ENCODE results near the gene TMSB10. TPM values are rescaled to one million over a fixed set of nuclear protein-coding genes. Genes with fewer than 3 reads are reported as not detected.

The TMSB10 gene
- total RNA-seq, 1 experiment from 2014 or later = 2,488 TPM

DNA sequence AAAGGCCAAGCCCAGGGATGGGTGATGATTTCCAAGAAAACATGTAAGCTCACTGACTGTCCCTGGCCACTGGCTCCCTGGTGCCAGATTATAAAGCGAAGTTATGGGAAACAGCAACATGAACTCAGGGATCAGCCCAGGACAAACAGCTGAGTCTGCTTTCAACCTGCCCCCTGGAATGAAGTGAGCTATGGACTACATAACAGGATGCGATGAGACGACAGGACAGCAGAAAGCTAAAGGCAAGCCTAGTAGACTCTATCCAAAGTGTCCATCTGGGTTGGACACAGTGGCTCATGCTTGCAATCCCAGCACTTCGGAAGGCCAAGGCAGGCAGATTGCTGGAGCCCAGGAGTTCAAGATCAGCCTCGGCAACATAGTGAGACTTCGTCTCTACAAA, 48.9 kb downstream of the TMSB10 start:
- ChIA-PET POLR2A (ENCODE audit: low non-redundant PET) (no interaction called here), CTCF (no interaction called here)

More for the DNA sequence above, 48.9 kb downstream of the TMSB10 start:
- no peaks in the 10 kb centered on the region for H3K4me1 ChIP-seq (ENCODE audit: insufficient read depth, low read length, poor library complexity, severe bottlenecking)
- H3K27ac ChIP-seq (ENCODE audit: low read depth, low read length, poor library complexity, severe bottlenecking) = no peak overlapping the region
- no peak overlapping the region for H3K4me3 ChIP-seq (ENCODE audit: low read depth, low read length, poor library complexity, severe bottlenecking)
- H3K36me3 ChIP-seq (ENCODE audit: insufficient read depth, low read length, poor library complexity, severe bottlenecking) = no peaks in the 10 kb centered on the region
- TF ChIP-seq, protein P1, sequence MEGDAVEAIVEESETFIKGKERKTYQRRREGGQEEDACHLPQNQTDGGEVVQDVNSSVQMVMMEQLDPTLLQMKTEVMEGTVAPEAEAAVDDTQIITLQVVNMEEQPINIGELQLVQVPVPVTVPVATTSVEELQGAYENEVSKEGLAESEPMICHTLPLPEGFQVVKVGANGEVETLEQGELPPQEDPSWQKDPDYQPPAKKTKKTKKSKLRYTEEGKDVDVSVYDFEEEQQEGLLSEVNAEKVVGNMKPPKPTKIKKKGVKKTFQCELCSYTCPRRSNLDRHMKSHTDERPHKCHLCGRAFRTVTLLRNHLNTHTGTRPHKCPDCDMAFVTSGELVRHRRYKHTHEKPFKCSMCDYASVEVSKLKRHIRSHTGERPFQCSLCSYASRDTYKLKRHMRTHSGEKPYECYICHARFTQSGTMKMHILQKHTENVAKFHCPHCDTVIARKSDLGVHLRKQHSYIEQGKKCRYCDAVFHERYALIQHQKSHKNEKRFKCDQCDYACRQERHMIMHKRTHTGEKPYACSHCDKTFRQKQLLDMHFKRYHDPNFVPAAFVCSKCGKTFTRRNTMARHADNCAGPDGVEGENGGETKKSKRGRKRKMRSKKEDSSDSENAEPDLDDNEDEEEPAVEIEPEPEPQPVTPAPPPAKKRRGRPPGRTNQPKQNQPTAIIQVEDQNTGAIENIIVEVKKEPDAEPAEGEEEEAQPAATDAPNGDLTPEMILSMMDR (conservative IDR thresholded peaks at IDR 0.05; ENCODE audit: low read depth, low read length) = no peak
- no peak for TF ChIP-seq EZH2 (IDR thresholded peaks at IDR 0.05; ENCODE audit: borderline replicate concordance, low read depth, low read length, poor library complexity, severe bottlenecking)
- DNase-seq (ENCODE audit: low spot score) = no peak
- no TSS peak for BruUV-seq (replicated peaks)
- no peaks in the 10 kb centered on the region for H3K27me3 ChIP-seq (replicated peaks; ENCODE audit: insufficient read depth, low read depth, low read length, poor library complexity)
- intact Hi-C loops (cut with micrococcal nuclease; ENCODE audit: unreplicated experiment) = no loop called here
- H3K9me3 ChIP-seq (ENCODE audit: low read depth, low read length, poor library complexity, severe bottlenecking) = no peaks in the 10 kb centered on the region

Other genes with a start within 250 kb of the TMSB10 start
- 0.46 and 0.67 TPM in 2 replicates for gene TRABD2A, start 24.6 kb upstream of the TMSB10 start, total RNA-seq (2021)
- 108 and 110 TPM in 2 replicates for gene KCMF1, start 65.5 kb downstream of the TMSB10 start, total RNA-seq (2021)
- gene TCF7L1, start 227.7 kb downstream of the TMSB10 start, total RNA-seq (2021) = 21.9 and 29.3 TPM in 2 replicates

Data from A673 (cell line).